HEK293 (cell line): Measurements from ENCODE around the gene POLR3C.

Experiments
- KLF1 ChIP-seq: fragments of 450-650 bp; formaldehyde crosslinking; IDR thresholded peaks from 2 replicates; pipeline ENCODE4 v1.5.1; 2016; ENCODE audit warnings: missing biosample characterization, missing genetic modification characterization
- TCF7L2 ChIP-seq: IDR thresholded peaks from 2 replicates; pipeline ENCODE4 v1.6.1; 2011; ENCODE audit warnings: low read depth, mild to moderate bottlenecking, inconsistent platforms, low read length, moderate library complexity, borderline replicate concordance
- ZBTB49 ChIP-seq: fragments of 450-650 bp; formaldehyde crosslinking; IDR thresholded peaks from 2 replicates; pipeline ENCODE4 v1.5.1; 2016; ENCODE audit warnings: missing biosample characterization, missing genetic modification characterization, low read depth
- ZFP37 ChIP-seq: fragments of 450-650 bp; formaldehyde crosslinking; IDR thresholded peaks from 2 replicates; pipeline ENCODE4 v1.5.1; 2016; ENCODE audit warnings: missing biosample characterization, missing genetic modification characterization
- ZNF121 ChIP-seq: fragments of 450-650 bp; formaldehyde crosslinking; IDR thresholded peaks from 2 replicates; pipeline ENCODE4 v1.5.1; 2016; ENCODE audit warnings: missing biosample characterization, missing genetic modification characterization
- ZNF146 ChIP-seq: fragments of 450-650 bp; formaldehyde crosslinking; IDR thresholded peaks from 2 replicates; pipeline ENCODE4 v1.5.1; 2016; ENCODE audit warnings: missing biosample characterization, missing genetic modification characterization
- ZNF324 ChIP-seq: fragments of 450-650 bp; formaldehyde crosslinking; IDR thresholded peaks from 2 replicates; pipeline ENCODE4 v1.5.1; 2016; ENCODE audit warnings: missing biosample characterization, missing genetic modification characterization
- TF ChIP-seq, protein P1 (sequence below): fragments of 450-650 bp; formaldehyde crosslinking; IDR thresholded peaks from 2 replicates; pipeline ENCODE4 v1.5.1; 2016; ENCODE audit warnings: missing biosample characterization, missing genetic modification characterization

GRCh38 chr1:145874646-145875045 is 50.6 kb downstream of the POLR3C start:
- TF ChIP-seq, protein P1, sequence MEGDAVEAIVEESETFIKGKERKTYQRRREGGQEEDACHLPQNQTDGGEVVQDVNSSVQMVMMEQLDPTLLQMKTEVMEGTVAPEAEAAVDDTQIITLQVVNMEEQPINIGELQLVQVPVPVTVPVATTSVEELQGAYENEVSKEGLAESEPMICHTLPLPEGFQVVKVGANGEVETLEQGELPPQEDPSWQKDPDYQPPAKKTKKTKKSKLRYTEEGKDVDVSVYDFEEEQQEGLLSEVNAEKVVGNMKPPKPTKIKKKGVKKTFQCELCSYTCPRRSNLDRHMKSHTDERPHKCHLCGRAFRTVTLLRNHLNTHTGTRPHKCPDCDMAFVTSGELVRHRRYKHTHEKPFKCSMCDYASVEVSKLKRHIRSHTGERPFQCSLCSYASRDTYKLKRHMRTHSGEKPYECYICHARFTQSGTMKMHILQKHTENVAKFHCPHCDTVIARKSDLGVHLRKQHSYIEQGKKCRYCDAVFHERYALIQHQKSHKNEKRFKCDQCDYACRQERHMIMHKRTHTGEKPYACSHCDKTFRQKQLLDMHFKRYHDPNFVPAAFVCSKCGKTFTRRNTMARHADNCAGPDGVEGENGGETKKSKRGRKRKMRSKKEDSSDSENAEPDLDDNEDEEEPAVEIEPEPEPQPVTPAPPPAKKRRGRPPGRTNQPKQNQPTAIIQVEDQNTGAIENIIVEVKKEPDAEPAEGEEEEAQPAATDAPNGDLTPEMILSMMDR (tag by site-specific recombination): no peak
- no peak for TF ChIP-seq KLF1 (tag by site-specific recombination)
- TF ChIP-seq ZNF324 (tag by site-specific recombination): no peak
- no peak for TF ChIP-seq TCF7L2
- TF ChIP-seq ZBTB49 (tag by site-specific recombination): no peak
- TF ChIP-seq ZFP37 (tag by site-specific recombination): no peak
- no peak for TF ChIP-seq ZNF121 (tag by site-specific recombination)
- no peak for TF ChIP-seq ZNF146 (tag by site-specific recombination)
